ENCODE data around the gene TBC1D16. TPM values are rescaled to one million over a fixed set of nuclear protein-coding genes. Genes with fewer than 3 reads are reported as not detected.

Gene TBC1D16
- total RNA-seq, 1 experiment from 2014 or later: 85.8 TPM

DNA sequence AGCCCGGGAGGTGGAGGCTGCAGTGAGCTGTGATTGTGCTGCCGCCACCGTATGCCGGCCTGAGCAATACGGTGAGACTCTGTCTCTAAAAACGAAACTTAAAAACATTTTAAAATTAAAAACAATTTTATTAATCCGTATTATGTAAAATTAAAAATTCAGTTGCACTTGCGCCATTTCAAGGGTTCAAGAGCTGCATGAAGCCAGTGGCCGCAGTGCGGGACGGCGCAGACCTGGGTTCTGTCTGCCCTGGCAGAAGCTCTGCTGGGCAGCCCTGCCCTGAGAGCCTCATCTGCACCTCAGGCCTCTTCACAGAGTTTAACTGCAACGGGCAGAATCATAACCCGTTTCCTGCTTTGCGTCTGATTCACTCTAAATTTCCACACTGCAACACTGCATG lies 31.7 kb downstream of the TBC1D16 start:
- H2BK5ac ChIP-seq (ENCODE audit: insufficient read length, low read length): no peak overlapping the region
- no peak overlapping the region for H3K56ac ChIP-seq (ENCODE audit: insufficient read length, low read depth, low read length)
- no peak overlapping the region for H3K9ac ChIP-seq (ENCODE audit: extremely low read depth, insufficient read length, low read length)
- no peaks in the 10 kb centered on the region for H4K20me1 ChIP-seq (ENCODE audit: control insufficient read depth, insufficient read depth, insufficient read length)
- no peak overlapping the region for H3T11ph ChIP-seq (ENCODE audit: low read length)
- H3K27ac ChIP-seq (ENCODE audit: insufficient read length, low read depth, low read length): no peak overlapping the region
- Mint-ChIP-seq H3K4me3 (no peak overlapping the region), H3K27ac (no peak overlapping the region), H3K27me3 (ENCODE audit: low read depth) (no peaks in the 10 kb centered on the region), H3K36me3 (ENCODE audit: insufficient read depth in 1 of 3, low read depth in 3 of 3) (peaks cover 24 to 38% (median 27%) of the 10 kb centered on the region in 3 experiments), H3K9me3 (no peaks in the 10 kb centered on the region), H3K4me1 (peaks cover 13 to 21% of the 10 kb centered on the region in 2 experiments; a peak in 3 of 4 replicates)
- H3K14ac ChIP-seq (ENCODE audit: insufficient read depth, low read length): no peak overlapping the region
- H2AK5ac ChIP-seq (ENCODE audit: insufficient read length, low read length): no peak overlapping the region
- no peaks in the 10 kb centered on the region for H3K79me1 ChIP-seq (ENCODE audit: insufficient read depth, low read depth, low read length, poor library complexity, severe bottlenecking)
- no peak for DNase-seq
- H2BK15ac ChIP-seq (ENCODE audit: low read depth, low read length): no peak overlapping the region
- H3K27me3 ChIP-seq (ENCODE audit: insufficient read depth, low read length): no peaks in the 10 kb centered on the region
- H3K18ac ChIP-seq (ENCODE audit: insufficient read length, low read depth, low read length): no peak overlapping the region
- no peak overlapping the region for H2BK120ac ChIP-seq (ENCODE audit: low read depth, low read length, poor library complexity, severe bottlenecking)
- WGBS (ENCODE audit: extremely low coverage, insufficient read length, low lambda C conversion rate): no CpG with 5 or more reads among the region's 15 CpGs
- no peak overlapping the region for H2BK12ac ChIP-seq (ENCODE audit: insufficient read length, low read depth, low read length)
- no peak overlapping the region for H4K91ac ChIP-seq (ENCODE audit: insufficient read length, low read depth, low read length)
- H3K23me2 ChIP-seq (ENCODE audit: insufficient read length, low read depth, low read length, poor library complexity, severe bottlenecking): peaks cover 5% of the 10 kb centered on the region
- no peak overlapping the region for H4K8ac ChIP-seq (replicated peaks; ENCODE audit: insufficient read length, low read depth, low read length)
- no peak for TF ChIP-seq CTCF (conservative IDR thresholded peaks at IDR 0.05)
- no peak overlapping the region for H3K4me2 ChIP-seq (ENCODE audit: insufficient read depth, insufficient read length, low read length)
- H3K4ac ChIP-seq (ENCODE audit: low read depth, low read length): no peak overlapping the region
- no peak overlapping the region for H3K23ac ChIP-seq (ENCODE audit: insufficient read length, low read depth, low read length)
- H3K79me2 ChIP-seq (ENCODE audit: insufficient read depth, low read length): peaks cover 1% of the 10 kb centered on the region; the same call in 1 of the 2 replicates
- H3K4me1 ChIP-seq (ENCODE audit: insufficient read depth, low read length): no peaks in the 10 kb centered on the region
- no peaks in the 10 kb centered on the region for H3K9me3 ChIP-seq (ENCODE audit: control insufficient read depth, low read depth, low read length)
- H2BK20ac ChIP-seq (ENCODE audit: low read depth, low read length, poor library complexity, severe bottlenecking): no peak overlapping the region
- no peak overlapping the region for H2AFZ ChIP-seq (ENCODE audit: low read length)
- H4K5ac ChIP-seq (ENCODE audit: insufficient read length, low read depth, low read length): no peak overlapping the region
